Superior temporal gyrus (tissue), 1 donor: ENCODE results near the gene MST1R.
"Not testable (repeated sequence)": the region's sequence is repeated elsewhere in the genome, so short reads cannot be mapped to it uniquely, and the experiment has no call there.

Experiments used
- DNase-seq: peaks from one replicate; pipeline ENCODE4 v3.0.0-alpha.2; 2016; ENCODE audit errors: extremely low spot score

The MST1R gene

DNA sequence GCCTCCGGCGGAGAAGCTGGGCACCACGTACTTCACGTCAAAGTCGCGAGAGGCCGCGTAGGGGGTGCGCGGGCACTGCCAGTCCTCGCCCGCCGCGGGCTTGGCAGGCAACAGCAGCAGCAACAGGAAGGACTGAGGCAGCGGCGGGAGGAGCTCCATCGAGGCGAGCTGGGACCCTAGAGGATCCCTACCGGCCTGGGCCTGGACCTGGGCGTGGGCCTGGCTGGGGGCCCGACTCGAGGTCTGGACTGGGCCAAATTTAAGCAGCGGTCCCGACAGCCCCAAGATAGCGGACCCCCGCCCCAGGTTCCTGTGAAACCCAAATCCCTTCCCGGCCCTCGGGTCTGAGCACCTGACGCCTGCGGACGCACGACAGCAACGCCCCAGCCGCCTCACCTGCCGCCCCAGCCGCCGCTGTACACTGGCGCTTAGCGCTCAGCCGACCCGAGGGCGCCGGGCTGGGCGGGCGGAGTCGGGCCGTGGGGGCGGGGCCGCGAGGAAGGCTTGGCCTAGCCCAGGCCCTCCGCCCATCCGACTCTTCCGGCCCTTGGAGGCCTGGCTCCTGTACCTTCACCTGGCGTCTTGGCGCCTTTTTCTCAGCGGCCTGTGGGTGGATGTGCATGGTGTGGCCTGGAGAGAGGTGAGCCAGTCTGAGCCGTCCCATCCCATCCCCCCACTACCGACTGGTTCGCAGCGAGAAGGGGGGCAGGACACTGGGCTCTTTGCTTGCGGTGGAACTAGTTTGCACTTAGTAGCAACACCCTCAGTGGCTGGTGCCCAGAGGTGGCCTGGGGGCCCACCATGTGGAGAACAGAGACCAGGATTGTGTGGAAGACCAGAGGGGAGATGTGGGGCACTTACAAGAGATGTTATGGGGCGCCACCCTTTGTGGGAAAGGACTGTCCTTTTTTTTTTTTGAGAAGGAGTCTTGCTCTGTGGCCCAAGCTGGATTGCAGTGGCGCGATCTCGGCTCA is at the start of gene MST1R:
Gene MST1R, minus strand, starts transcription at position 423 of the 974 bp plus-strand sequence. Its CDS starts 264 bp downstream, at position 159.
- DNase-seq: no peak

DNA sequence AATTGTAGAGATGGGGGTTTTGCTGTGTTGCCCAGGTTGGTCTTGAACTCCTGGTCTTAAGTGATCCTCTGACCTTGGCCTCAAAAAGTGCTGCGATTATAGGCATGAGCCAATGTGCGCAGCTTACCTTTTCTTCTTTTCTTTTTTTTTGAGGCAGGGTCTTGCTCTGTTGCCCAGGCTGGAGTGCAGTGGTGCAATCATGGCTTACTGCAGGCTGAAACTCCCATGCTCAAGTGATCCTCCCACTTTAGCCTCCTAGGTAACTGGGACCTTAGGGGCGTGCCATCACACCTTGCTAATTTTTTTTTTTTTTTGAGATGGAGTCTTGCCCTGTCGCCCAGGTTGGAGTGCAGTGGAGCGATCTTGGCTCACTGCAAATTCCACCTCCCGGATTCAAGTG is 49.3 kb upstream of the MST1R start:
- no peak for DNase-seq

DNA sequence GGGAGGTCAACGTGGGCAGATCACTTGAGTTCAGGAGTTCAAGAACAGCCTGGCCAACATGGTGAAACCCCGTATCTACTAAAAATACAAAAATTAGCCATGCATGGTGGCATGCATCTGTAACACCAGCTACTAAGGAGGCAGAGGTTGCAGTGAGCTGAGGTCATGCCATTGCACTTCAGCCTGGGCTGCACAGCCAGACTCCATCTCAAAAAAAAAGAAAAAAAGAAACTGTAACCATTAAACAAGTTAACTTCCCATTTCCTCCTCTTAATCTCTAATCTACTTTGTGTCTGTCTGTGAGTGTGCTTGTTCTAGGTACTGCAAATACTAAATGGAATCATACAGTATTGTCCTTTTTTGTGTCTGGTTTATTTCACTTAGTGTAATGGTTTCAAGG is 39.0 kb upstream of the MST1R start:
- no peak for DNase-seq

DNA sequence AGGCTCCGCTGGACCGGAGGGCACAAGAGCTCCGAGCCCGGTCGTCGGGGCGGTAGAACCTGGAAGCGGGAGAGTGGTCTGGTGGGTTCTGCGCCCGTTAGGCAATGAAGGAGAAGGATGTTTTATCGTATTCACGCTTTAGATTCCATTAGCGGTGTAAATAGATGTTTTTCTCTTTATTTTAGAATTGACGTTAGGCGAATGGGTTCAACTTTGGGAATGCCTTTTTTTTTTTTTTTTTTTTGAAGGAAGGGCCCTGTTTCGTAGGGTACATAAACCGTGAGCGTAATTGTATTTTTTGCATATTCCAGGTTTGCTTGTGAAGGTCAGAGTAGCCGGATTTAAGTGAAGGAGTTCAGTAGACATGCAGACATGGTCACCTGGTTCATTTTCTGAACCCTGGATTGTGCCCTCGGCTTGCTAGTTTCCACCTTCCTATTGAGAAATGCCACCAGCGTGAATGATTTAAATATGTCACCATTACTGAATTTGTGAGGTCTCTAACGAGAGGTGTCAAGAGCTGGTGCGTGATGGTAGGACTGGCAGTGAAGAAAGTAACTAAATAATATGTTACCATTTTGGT is 37.1 kb upstream of the MST1R start:
- no peak for DNase-seq

DNA sequence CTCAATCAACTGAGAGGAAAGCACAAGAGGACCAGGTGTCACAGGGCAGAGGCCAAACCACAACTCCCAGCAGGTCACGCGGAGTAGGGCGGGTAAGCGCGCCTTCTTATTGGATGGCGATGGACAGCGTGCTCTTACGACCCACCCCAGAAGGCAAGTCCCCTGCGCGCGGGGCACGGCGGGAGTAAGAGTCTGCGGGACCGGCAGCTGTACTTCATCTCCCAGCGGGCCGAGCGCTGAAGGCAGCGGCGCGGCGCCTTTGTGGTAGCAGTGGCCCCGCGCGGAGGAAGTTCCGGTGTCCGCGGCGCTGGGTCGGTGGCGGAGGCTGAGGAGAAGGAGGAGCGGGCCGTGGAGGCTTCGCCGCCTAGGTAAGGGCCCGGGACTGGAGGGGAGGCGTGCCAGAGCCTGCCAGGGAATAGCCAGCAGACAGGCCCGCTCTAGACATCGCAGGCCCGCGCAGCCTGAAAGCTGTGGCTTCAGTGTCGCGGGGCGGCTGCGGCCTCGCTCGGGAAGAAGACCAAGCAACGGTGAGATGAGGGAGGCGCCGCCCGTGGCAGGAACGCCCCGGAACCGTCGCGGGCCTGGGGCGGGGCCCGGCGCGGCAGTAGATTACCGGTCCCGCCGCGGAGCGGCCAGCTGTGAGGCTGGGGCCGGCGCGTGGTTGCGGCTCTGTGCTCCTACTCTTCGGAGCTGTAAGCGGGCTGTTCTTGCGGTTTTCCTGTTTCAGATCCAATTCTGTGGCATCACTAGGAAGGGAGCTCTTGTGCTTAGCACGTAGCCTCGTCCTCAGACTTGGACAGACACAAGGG is 36.4 kb upstream of the MST1R start, which contains the start of gene RBM6:
Gene RBM6, plus strand, starts transcription at position 293 of the 809 bp plus-strand sequence. CDS start 22,492 bp downstream, outside the sequence.
- peak; percentile 98 for DNase-seq

DNA sequence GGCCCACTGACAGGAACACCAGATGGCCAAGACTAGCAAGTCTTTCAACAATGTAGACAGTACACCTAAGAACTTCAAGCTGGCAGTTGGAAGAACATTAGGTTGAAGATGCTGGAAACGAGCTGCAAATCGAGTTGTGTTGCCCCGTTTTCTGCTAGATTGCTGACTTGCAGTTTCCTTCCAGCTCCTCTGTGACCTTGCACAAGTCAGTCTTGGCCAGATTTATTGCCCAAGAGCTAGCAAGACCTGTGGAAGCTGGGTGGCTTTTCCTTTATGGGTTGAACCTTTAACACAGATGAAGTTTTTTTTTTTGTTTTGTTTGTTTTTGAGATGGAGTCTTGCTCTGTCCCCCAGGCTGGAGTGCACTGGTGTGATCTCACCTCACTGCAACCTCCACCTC is 33.4 kb upstream of the MST1R start:
- DNase-seq: no peak

DNA sequence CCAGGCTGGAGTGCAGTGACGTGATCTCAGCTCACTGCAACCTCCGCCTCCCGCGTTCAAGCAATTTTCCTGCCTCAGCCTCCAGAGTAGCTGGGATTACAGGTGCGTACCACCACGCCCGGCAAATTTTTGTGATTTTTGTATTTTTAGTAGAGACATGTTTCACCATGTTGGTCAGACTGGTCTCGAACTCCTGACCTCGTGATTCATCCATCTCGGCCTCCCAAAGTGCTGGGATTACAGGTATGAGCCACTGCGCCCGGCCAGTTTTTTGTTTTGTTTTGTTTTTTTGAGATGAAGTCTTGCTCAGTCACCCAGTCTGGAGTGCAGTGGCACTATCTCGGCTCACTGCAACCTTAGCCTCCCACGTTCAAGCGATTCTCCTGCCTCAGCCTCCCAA is 28.6 kb upstream of the MST1R start:
- not testable (repeated sequence) for DNase-seq

DNA sequence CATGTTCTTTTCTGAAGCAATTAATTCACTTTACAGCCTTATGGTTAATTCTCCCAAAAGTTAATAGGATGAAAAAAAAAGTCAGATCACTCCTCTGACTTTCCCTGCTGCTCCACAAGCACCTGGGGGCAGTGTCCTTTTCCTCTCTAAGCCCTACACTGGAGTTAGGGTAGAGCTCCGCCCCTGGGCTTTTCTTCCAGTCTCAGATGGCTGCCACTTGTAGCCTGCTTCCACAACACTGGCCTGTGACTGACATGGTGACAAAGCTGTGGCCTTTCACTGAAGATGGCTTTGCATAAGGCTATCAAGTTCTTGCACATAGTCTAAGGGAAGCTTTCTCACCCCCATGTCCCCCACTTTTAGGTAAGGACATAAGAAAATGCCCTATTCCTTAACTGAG is 27.2 kb upstream of the MST1R start:
- DNase-seq: no peak

DNA sequence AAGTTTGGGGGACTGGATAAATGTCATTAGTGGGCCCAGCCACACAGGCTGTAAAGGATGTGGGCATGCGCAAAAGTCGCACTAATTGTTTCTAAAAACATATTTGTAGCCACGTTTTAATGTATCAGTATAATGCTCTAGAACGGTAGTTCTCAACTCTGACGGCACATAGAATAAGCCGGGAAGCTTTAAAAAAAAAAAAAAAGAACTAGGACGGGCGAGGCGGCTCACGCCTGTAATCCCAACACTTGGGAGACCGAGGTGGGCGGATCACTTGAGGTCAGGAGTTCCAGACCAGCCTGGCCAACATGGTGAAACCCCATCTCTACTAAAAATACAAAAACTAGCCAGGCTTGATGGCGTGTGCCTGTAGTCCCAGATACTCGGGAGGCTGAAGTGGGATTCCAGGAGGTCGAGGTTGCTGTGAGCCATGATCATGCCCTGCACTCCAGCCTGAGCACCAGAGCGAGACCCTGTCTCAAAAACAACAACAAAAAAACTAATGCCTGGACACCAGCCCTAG is 26.6 kb upstream of the MST1R start:
- DNase-seq: no peak

DNA sequence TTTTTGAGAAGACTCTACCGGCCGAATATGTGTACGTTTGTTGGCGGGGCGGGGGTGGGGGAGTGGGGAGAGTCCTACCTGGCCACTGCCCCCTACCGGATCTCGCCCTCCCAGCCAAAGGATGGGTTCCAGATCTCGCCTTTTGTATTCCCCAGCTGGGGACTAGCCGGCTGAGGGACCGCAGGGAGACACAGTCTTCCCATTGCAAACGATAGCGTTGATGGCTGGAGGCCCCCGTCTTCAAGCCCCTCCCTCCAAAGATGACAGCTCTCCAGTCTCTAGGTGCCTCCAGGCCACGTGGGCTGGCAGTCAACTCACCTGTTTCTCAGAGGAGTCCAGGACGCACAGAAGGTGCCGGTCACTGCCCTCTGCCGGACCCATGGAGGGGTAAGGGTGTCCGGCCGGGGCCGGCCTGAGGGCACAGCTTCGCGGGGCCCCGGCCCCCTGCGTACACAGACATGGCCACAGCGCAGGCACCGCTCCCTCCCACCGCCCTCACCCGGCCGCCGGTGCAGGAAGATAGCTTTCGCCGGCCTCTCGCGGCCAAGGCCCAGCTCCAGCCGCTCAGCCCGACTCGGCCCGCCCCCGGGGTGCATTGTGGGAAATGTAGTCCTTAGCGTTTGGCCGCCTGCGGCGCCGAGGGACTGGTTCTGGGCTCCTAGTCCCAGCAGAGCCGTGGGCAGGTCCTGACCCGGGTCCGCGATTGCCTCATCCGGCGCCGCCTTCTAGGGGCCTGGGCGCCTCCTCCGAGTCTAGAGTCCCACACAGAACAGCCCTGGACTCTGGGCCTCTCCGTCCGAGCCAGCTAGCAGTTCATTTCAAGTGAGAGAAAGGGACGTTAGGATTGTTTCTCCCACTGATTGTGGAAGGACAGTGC is 25.9 kb upstream of the MST1R start, which contains the start of gene MON1A:
Gene MON1A, minus strand, starts transcription at position 521 of the 877 bp plus-strand sequence. CDS start 16,465 bp downstream, outside the sequence.
- DNase-seq: peak; percentile 94

DNA sequence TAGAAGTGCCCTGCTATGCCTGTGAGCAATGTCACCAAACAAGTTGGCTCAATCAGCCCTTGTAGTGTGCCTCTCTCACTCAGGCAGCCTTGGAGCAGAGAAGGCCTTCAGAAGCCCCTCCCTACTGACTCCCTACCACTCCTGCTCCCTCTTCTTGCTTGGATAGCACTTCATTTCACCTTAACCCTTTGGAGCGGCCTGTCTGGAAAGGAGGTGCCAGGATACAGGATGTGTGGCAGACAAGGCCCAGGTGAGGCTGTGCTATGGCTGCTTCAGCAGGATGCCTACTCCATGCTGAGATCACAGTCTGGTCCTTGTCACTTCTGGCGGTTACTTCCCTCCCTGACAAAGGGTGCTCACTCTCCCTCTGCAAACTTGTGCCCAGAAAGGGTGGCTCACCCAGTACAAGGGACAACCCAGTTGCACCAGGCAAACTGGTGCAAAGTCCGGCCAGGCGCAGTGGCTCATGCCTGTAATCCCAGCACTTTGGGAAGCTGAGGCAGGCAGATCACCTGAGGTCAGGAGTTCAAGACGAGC is 24.9 kb upstream of the MST1R start:
- no peak for DNase-seq

DNA sequence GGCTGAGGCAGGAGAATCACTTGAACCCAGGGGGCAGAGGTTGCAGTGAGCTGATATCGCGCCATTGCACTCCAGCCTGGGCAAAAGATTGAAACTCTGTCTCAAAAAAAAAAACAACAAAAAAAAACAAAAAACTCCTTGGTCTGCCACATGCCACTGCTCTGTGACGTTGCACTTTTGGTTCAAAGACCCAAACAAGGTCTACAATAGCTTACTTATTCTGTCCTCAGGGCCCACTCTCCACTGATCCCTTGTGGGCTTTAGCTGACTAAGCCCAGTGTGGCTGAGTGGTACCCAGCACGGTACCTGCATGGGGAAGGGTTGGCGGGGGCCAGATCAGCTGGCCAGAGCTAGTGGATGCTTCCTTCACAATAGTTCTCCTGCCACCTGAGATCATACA is 24.1 kb upstream of the MST1R start:
- no peak for DNase-seq

DNA sequence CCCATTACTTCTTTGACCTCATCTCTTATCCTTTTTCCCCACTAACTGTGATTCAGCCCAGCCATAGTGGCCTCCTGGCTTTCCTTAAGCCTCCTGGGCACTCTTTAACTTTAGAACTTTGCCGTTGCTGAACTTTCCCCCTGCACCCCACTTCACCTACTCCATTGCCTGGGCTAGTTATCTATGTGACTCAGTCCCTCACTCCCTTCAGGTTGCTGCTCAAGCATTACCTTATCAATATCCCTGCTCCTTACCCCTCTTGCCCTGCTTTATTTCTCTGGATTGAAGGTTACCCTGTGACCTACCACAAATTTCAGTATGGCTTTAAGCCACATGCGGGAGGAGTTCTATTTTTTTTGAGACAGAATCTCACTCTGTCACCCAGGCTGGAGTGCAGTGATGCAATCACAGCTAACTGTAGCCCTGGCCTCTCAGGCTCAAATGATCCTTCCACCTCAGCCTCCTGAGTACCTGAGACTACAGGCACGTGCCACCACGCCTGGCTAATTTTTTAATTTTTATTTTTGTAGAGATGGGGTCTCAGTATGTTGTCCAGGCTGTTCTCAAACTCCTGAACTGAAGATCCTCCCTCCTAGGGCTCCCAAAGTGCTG is 22.6 kb upstream of the MST1R start:
- DNase-seq: no peak

DNA sequence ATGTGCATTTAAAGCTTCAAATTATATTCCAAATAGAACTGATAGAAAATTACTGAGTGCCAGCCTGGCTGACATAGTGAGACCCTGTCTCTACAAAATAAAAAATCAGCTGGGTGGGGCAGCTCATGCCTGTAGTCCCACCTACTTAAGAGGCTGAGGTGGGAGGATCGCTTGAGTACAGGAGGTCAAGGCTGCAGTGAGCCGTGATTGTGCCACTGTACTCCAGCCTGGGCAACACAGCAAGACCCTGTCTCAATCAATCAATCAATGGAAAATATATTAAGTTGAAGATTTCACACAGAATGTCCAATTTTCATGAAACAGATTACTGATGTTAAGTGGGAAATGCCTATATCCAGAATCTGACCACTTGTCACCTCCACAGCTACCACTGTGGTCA is 21.8 kb upstream of the MST1R start:
- DNase-seq: no peak

DNA sequence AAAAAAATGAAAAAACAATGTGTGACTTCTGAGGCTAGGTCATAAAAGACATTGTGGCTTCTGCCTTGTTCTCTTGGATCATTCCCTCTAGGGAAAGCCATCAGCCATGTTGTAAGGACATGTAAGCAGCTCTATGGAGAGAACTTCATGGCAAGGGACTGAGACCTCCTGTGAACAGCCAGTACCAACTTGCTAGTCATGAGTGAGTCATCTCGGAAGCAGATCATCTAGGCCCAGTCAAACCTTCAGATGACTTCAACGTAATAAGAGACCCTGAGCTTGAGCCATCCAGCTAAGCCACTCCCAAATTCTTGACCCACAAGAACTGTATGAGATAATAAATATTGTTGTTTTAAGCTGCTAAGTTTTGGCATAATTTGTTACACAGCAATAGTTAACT is 21.0 kb upstream of the MST1R start:
- no peak for DNase-seq

DNA sequence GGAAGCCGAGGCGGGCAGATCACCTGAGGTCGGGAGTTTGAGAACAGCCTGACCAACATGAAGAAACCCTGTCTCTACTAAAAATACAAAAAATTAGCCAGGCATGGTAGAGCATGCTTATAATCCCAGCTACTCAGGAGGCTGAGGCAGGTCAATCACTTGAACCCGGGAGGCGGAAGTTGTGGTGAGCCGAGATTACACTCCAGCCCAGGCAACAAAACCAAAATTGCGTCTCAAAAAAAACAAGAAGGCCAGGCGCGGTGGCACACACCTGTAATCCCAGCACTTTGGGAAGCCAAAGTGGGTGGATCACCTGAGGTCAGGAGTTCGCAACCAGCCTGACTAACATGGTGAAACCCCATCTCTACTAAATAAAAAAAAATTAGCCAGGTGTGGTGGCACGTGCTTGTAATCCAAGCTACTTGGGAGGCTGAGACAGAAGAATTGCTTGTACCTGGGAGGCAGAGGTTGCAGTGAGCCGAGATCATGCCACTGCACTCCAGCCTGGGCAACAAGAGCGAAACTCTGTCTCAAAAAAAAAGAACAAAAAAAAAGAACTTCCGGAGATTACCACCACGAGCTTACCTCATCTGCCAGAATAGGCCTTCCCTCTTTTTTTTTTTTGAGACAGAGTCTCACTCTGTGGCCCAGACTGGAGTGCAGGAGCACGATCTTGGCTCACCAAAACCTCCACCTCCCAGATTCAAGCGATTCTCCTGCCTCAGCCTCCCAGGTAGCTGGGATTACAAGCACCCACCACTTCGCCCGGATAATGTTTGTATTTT is 14.3 kb upstream of the MST1R start:
- not testable (repeated sequence) for DNase-seq

DNA sequence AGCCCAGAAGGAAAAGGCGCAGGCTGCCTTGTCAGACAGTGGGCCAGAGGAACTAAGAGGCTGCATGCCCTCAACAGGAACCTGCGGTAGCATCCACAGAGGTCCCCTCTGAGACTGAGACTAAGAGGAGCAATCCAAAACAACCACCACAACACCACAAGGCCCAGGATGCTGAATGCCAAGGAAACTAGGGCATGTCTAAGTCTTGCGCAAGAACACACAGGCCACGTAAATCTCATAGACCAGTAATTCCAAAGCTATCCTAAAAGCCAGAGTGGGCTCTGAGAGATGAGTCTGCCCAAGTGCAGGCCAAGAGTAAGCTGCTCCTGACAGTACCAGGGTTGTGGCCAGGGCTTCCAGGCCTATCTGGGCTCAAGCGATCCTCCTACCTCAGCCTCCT is 13.0 kb upstream of the MST1R start:
- no peak for DNase-seq

DNA sequence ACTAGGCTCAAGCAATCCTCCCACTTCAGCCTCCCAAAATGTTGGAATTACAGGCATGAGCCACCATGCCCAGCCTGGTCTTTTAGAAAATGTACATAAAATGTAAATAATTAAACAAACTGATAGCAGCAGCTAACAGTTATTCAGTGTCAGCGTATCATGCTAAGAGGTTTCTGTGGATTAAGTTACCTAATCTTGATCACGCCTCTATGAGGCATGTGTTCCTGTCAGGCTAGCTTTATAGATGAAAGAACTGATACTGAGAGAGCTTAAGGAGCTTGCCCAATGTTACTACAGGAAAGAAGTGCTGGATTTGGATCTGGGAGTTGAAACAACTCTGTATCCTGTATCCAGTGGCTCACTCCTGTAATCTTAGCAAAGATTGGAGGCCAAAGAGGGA is 11.2 kb upstream of the MST1R start:
- DNase-seq: no peak

DNA sequence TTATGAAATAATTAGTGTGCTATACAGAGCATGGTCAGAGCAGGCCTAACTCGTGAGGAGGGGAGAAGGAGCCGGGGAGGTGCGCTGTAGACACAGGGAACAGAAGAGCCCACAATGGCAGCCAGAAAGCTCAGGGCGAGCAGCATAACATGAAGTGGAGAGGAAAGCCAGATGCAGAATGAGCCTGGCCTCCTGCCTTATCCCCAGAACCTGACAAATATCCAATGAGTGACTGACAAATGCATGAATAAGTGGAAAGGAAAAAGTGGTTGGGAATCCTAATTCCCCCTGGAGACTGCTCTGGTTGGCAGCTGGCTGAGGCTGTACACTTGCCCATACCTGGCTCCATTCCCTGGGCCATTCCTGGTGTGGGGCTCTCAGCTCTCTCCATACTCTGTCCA is 9.2 kb upstream of the MST1R start:
- no peak for DNase-seq
